ENCODE results near the gene EPG5. TPM values are rescaled to one million over a fixed set of nuclear protein-coding genes. Genes with fewer than 3 reads are reported as not detected.

The EPG5 gene
- total RNA-seq, 1 donor, result 94.8 TPM

DNA sequence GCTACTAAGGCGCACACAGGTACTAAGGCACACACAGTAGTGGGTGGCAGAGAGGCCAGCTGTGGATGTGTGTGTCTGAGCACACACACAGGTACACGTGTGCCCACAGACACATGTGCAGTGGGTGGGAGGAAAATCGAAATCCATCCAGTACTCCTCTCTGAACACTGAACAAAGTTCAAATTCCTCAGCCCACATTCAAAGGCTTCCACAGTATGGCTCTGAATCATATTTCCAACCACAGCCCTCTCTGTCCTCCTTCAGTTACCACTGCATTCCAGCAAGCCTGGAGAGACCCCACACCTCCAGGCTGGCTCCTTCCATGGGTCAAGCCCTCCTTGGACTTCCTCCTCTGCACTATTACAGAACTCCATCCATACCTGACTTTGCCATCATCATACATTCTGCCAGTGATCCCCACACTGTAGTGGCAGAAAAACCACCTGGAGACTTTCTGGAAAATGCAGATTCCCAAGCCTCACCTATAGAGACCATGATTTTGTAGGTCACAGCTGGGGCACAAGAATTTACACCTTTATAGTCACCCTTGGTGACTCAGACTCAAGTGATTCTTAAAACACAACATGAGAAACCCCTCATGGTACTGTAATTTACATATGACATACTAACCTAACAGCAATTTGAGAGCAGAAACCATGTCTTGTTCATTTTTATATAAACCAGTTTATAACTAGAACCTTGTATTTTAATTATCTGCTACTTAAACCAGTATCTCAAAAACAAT is 31.4 kb downstream of the EPG5 start:
- peak overlapping the region; percentile 37 for H3K27ac ChIP-seq (ENCODE audit: low read depth, low read length)
- peak; percentile 73 for DNase-seq (ENCODE audit: insufficient read length, low spot score, missing footprints)
- TF ChIP-seq CTCF (IDR thresholded peaks at IDR 0.05; ENCODE audit: extremely low read depth, low read depth, low read length), result no peak

DNA sequence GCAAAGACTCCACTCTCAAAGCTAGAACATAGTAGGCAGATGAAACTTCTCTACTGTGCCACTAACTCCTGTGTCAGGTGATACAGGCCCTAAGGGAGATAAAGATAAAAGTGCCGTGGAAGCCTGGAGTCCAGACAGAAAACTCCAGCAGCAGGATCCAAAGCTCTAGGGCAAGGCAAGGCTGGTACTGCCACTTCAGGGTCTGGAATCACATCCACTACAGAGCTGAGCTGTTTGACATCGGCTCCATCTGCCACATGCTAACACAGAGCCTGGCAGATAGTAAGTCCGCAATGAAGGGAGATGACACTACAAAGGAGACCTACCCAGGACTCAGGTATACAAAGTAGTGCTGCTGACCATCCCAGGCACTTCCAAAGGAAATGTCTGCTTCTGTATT is 34.4 kb downstream of the EPG5 start:
- peaks cover 5% of the 10 kb centered on the region for H4K20me1 ChIP-seq (ENCODE audit: insufficient read depth, low read length)
- peak overlapping the region; percentile 38 for H3K27ac ChIP-seq (ENCODE audit: low read depth, low read length)
- H3K9me3 ChIP-seq (ENCODE audit: low read depth, low read length), result no peaks in the 10 kb centered on the region
- no peak overlapping the region for H3K4me2 ChIP-seq (ENCODE audit: insufficient read depth, low read length)
- H3K36me3 ChIP-seq (ENCODE audit: insufficient read depth, low read length), result peaks cover 79% of the 10 kb centered on the region
- no peak for DNase-seq (ENCODE audit: insufficient read length, low spot score, missing footprints)
- no peaks in the 10 kb centered on the region for H3K27me3 ChIP-seq (ENCODE audit: insufficient read depth, low read length)
- peaks cover 61% of the 10 kb centered on the region for H3K79me2 ChIP-seq (ENCODE audit: insufficient read depth, low read length)
- H3K4me1 ChIP-seq (ENCODE audit: insufficient read depth, low read length), result peaks cover 10% of the 10 kb centered on the region
- no peak overlapping the region for H3K4me3 ChIP-seq (ENCODE audit: insufficient read depth, low read length)
- H2AFZ ChIP-seq (ENCODE audit: low read length), result no peak overlapping the region
- TF ChIP-seq CTCF (IDR thresholded peaks at IDR 0.05; ENCODE audit: extremely low read depth, low read depth, low read length), result no peak

More for the DNA sequence above, 31.4 kb downstream of the EPG5 start:
- Histone ChIP-seq H3K9me3 (ENCODE audit: low read depth, low read length) (no peaks in the 10 kb centered on the region), H3K4me1 (ENCODE audit: insufficient read depth, low read length) (peaks cover 11% of the 10 kb centered on the region), H3K36me3 (ENCODE audit: insufficient read depth, low read length) (peaks cover 81% of the 10 kb centered on the region), H2AFZ (ENCODE audit: low read length) (no peak overlapping the region), H3K4me3 (ENCODE audit: insufficient read depth, low read length) (no peak overlapping the region), H3K79me2 (ENCODE audit: insufficient read depth, low read length) (peaks cover 68% of the 10 kb centered on the region), H4K20me1 (ENCODE audit: insufficient read depth, low read length) (peaks cover 5% of the 10 kb centered on the region), H3K27me3 (ENCODE audit: insufficient read depth, low read length) (no peaks in the 10 kb centered on the region), H3K4me2 (ENCODE audit: insufficient read depth, low read length) (peak overlapping the region; percentile 18)

DNA sequence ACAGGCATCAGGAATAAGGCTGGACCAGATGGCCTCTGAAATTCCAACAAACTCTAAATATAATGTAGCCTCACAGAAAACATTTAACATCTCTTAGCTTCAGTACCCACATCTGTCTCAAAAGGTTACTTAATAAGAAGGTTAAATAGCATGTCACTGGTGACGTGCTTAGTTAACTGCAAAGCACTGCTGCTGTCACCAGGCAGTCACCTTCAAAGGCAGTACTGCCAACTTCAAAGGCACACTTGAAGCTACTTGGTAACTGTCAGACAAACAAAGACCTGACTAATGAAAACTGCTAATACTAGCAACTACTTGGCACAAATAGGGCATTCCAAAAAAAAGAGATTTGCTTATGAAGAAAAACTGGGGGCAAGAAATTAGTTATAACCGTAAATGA is 36.2 kb downstream of the EPG5 start:
- no peak for DNase-seq (ENCODE audit: insufficient read length, low spot score, missing footprints)
- Histone ChIP-seq H3K27me3 (ENCODE audit: insufficient read depth, low read length) (no peaks in the 10 kb centered on the region), H3K4me2 (ENCODE audit: insufficient read depth, low read length) (no peak overlapping the region), H3K9me3 (ENCODE audit: low read depth, low read length) (no peaks in the 10 kb centered on the region), H4K20me1 (ENCODE audit: insufficient read depth, low read length) (peaks cover 5% of the 10 kb centered on the region), H3K4me3 (ENCODE audit: insufficient read depth, low read length) (no peak overlapping the region), H3K79me2 (ENCODE audit: insufficient read depth, low read length) (peaks cover 63% of the 10 kb centered on the region), H3K36me3 (ENCODE audit: insufficient read depth, low read length) (peaks cover 79% of the 10 kb centered on the region), H3K27ac (ENCODE audit: low read depth, low read length) (no peak overlapping the region), H3K4me1 (ENCODE audit: insufficient read depth, low read length) (peaks cover 15% of the 10 kb centered on the region), H2AFZ (ENCODE audit: low read length) (no peak overlapping the region)
- no peak for TF ChIP-seq CTCF (IDR thresholded peaks at IDR 0.05; ENCODE audit: extremely low read depth, low read depth, low read length)

GRCh38 chr18:45926691-45927090 is 40.4 kb downstream of the EPG5 start:
- H3K79me2 ChIP-seq (ENCODE audit: insufficient read depth, low read length), result peaks cover 54% of the 10 kb centered on the region
- H3K27ac ChIP-seq (ENCODE audit: low read depth, low read length), result peak overlapping the region; percentile 25
- H3K4me3 ChIP-seq (ENCODE audit: insufficient read depth, low read length), result no peak overlapping the region
- H3K9me3 ChIP-seq (ENCODE audit: low read depth, low read length), result no peaks in the 10 kb centered on the region
- no peaks in the 10 kb centered on the region for H4K20me1 ChIP-seq (ENCODE audit: insufficient read depth, low read length)
- no peak for DNase-seq (ENCODE audit: insufficient read length, low spot score, missing footprints)
- no peaks in the 10 kb centered on the region for H3K27me3 ChIP-seq (ENCODE audit: insufficient read depth, low read length)
- no peak for TF ChIP-seq CTCF (IDR thresholded peaks at IDR 0.05; ENCODE audit: extremely low read depth, low read depth, low read length)
- peaks cover 8% of the 10 kb centered on the region for H3K4me1 ChIP-seq (ENCODE audit: insufficient read depth, low read length)
- no peak overlapping the region for H3K4me2 ChIP-seq (ENCODE audit: insufficient read depth, low read length)
- no peak overlapping the region for H2AFZ ChIP-seq (ENCODE audit: low read length)
- H3K36me3 ChIP-seq (ENCODE audit: insufficient read depth, low read length), result peaks cover 86% of the 10 kb centered on the region
